ENCODE measurements around the gene FDX2. TPM values are rescaled to one million over a fixed set of nuclear protein-coding genes. Genes with fewer than 3 reads are reported as not detected.

FDX2 gene
- total and polyA plus RNA-seq, 2 of the 13 experiments (the other 11 are each of a cell fraction or from before 2014, with no cell fraction given), result 21.0 to 24.7 TPM

GRCh38 chr19:10289167-10289835 is 26.5 kb downstream of the FDX2 start (continued):
- TF ChIP-seq BHLHE40 (IDR thresholded peaks at IDR 0.05; ENCODE audit: low read length) (peak; percentile 75), TMF1 (CRISPR knock-in tag; IDR thresholded peaks at IDR 0.05; ENCODE audit: low read depth) (0 out of 2 replicates have a peak, but pooled peaks have one; percentile 37), FUBP1 (CRISPR knock-in tag; IDR thresholded peaks at IDR 0.05; ENCODE audit: borderline replicate concordance) (no peak), ZSCAN21 (CRISPR knock-in tag; IDR thresholded peaks at IDR 0.05; ENCODE audit: borderline replicate concordance) (0 out of 2 replicates have a peak, but pooled peaks have one; percentile 40), HMGXB4 (CRISPR knock-in tag; IDR thresholded peaks at IDR 0.05; ENCODE audit: borderline replicate concordance in 1 of 2, low read depth in 1 of 2) (peak in 1 of 2 experiments; percentile 58; a peak in 1 of 4 replicates), LBX2 (CRISPR knock-in tag; IDR thresholded peaks at IDR 0.05; ENCODE audit: borderline replicate concordance) (peak; percentile 87; the same call in 1 of the 2 replicates), ZKSCAN8 (CRISPR knock-in tag; IDR thresholded peaks at IDR 0.05; ENCODE audit: borderline replicate concordance) (no peak), YEATS4 (CRISPR knock-in tag; IDR thresholded peaks at IDR 0.05; ENCODE audit: borderline replicate concordance) (peak; percentile 43; the same call in 1 of the 2 replicates), PAWR (CRISPR knock-in tag; IDR thresholded peaks at IDR 0.05; ENCODE audit: borderline replicate concordance) (no peak), ZNF44 (CRISPR knock-in tag; IDR thresholded peaks at IDR 0.05) (no peak), ZNF143 (CRISPR knock-in tag; IDR thresholded peaks at IDR 0.05) (peak; percentile 39; the same call in 1 of the 2 replicates), ZNF256 (CRISPR knock-in tag; conservative IDR thresholded peaks at IDR 0.05) (no peak), USF2 (IDR thresholded peaks at IDR 0.05; ENCODE audit: low read depth, low read length) (no peak), USF2 (CRISPR knock-in tag; IDR thresholded peaks at IDR 0.05; ENCODE audit: borderline replicate concordance) (peak; percentile 69; the same call in 1 of the 2 replicates), NR0B2 (CRISPR knock-in tag; IDR thresholded peaks at IDR 0.05) (peak; percentile 87; the same call in 1 of the 2 replicates), ZNF781 (CRISPR knock-in tag; IDR thresholded peaks at IDR 0.05; ENCODE audit: borderline replicate concordance, not compliant biosample characterization) (peak; percentile 42), ZNF709 (CRISPR knock-in tag; IDR thresholded peaks at IDR 0.05) (no peak), MAFF (IDR thresholded peaks at IDR 0.05; ENCODE audit: low read depth, low read length) (no peak), TOE1 (CRISPR knock-in tag; IDR thresholded peaks at IDR 0.05) (0 out of 2 replicates have a peak, but pooled peaks have one; percentile 4), NRL (CRISPR knock-in tag; IDR thresholded peaks at IDR 0.05; ENCODE audit: borderline replicate concordance) (peak; percentile 89), ZFX (CRISPR knock-in tag; IDR thresholded peaks at IDR 0.05; ENCODE audit: low read depth) (peak; percentile 17; the same call in 1 of the 2 replicates), ZNF598 (CRISPR knock-in tag; IDR thresholded peaks at IDR 0.05; ENCODE audit: borderline replicate concordance) (no peak)
